A549 (cell line): ENCODE data around the gene CXCR3. TPM values are rescaled to one million over a fixed set of nuclear protein-coding genes. Genes with fewer than 3 reads are reported as not detected.

ENCODE experiments used
- ATAC-seq, 2 experiments: fragments of 200-7000 bp in 1 of 2; fragments of >200 bp in 1 of 2; cut with Nextera tagmentation in 1 of 2; cut with Tn5 transposase in 1 of 2; 3 replicates each; pipeline versions ENCODE4 v1.8.0 to v1.9.1; 2018 to 2020; ENCODE audit warnings: mild to moderate bottlenecking in 1 of 2, moderate library complexity in 1 of 2
- CTCF ChIA-PET: fragments of 300-600 bp; sonication (Branson Sonifier 250); formaldehyde crosslinking; extraction: SDS; loops from one replicate; lab custom pipeline; 2021; ENCODE audit warnings: antibody characterized with exemption, inconsistent platforms; lab: Yijun Ruan, JAX
- POLR2A ChIA-PET: fragments of 350-600 bp; formaldehyde crosslinking; extraction: SDS; loops from one replicate; lab custom pipeline; 2021; ENCODE audit warnings: antibody characterized with exemption, inconsistent platforms; lab: Yijun Ruan, JAX
- DNase-seq, 2 experiments: peaks; one replicate each; pipeline versions ENCODE4 v3.0.0 to v3.0.0-alpha.2; 2011 to 2016; ENCODE audit warnings: low read depth in 1 of 2, low spot score in 1 of 2
- FAIRE-seq: peaks from 2 replicates; lab custom pipeline; 2011; peaks lifted over from hg19 to GRCh38; lab: Jason Lieb, UNC
- H3K27ac ChIP-seq, 2 experiments: fragments of >200 bp; sonication (Bioruptor Twin); formaldehyde crosslinking; 3 replicates each; pipeline ENCODE4 v1.5.1; 2016 to 2017
- H3K4me1 ChIP-seq: fragments of >200 bp; sonication (Bioruptor Twin); formaldehyde crosslinking; 3 replicates; pipeline ENCODE4 v1.6.1; 2016
- H3K4me2 ChIP-seq: fragments of >200 bp; sonication (Bioruptor Twin); formaldehyde crosslinking; 3 replicates; pipeline ENCODE4 v1.6.1; 2016
- H3K4me3 ChIP-seq: fragments of >200 bp; sonication (Bioruptor Twin); formaldehyde crosslinking; 3 replicates; pipeline ENCODE4 v1.5.1; 2016
- H3K9me3 ChIP-seq: fragments of >200 bp; sonication (Bioruptor Twin); formaldehyde crosslinking; 3 replicates; pipeline ENCODE4 v1.6.1; 2016
- BCL3 ChIP-seq: fragments of >200 bp; sonication (Bioruptor Twin); formaldehyde crosslinking; IDR thresholded peaks from 3 replicates; pipeline ENCODE4 v1.6.1; 2016
- BHLHE40 ChIP-seq: IDR thresholded peaks from 2 replicates; pipeline ENCODE4 v1.6.1; 2012; ENCODE audit warnings: low read depth, low read length, inconsistent platforms
- CBX2 ChIP-seq: fragments of 200-600 bp; sonication (generic); IDR thresholded peaks from 2 replicates; pipeline ENCODE4 v1.6.1; 2016; ENCODE audit warnings: low read depth, mild to moderate bottlenecking, borderline replicate concordance
- CEBPB ChIP-seq, 2 experiments: fragments of >200 bp in 1 of 2; sonication (Bioruptor Twin) in 1 of 2; formaldehyde crosslinking in 1 of 2; IDR thresholded peaks; 2 replicates each; pipeline ENCODE4 v1.6.1; 2012 to 2016
- CHD2 ChIP-seq: fragments of 150-350 bp; IDR thresholded peaks from 2 replicates; pipeline ENCODE4 v1.6.1; 2014; ENCODE audit warnings: low read length; ENCODE audit not compliant: partially characterized antibody
- CHD4 ChIP-seq: fragments of 200-600 bp; sonication (generic); IDR thresholded peaks from 2 replicates; pipeline ENCODE4 v1.6.1; 2016; ENCODE audit warnings: antibody characterized with exemption, mild to moderate bottlenecking, borderline replicate concordance
- E2F6 ChIP-seq: IDR thresholded peaks from 2 replicates; pipeline ENCODE4 v1.6.1; 2012; ENCODE audit warnings: low read depth, borderline replicate concordance
- EHF ChIP-seq: fragments of 250-450 bp; sonication (Bioruptor Pico); IDR thresholded peaks from 2 replicates; pipeline ENCODE4 v1.5.0; 2020; ENCODE audit warnings: mild to moderate bottlenecking
- EHMT2 ChIP-seq: fragments of 200-600 bp; sonication (generic); IDR thresholded peaks from 2 replicates; pipeline ENCODE4 v1.6.1; 2016; ENCODE audit warnings: antibody characterized with exemption, low read depth, mild to moderate bottlenecking, moderate library complexity
- EP300 ChIP-seq, 2 experiments: fragments of >200 bp; sonication (Bioruptor Twin); formaldehyde crosslinking; IDR thresholded peaks; 2 replicates in 1 of 2; 3 replicates in 1 of 2; pipeline ENCODE4 v1.6.1; 2016 to 2017
- ESRRA ChIP-seq: fragments of 150-350 bp; IDR thresholded peaks from 2 replicates; pipeline ENCODE4 v1.6.1; 2014; ENCODE audit warnings: mild to moderate bottlenecking, low read length, borderline replicate concordance
- FOXS1 ChIP-seq: fragments of 250-450 bp; sonication (Bioruptor Pico); IDR thresholded peaks from 2 replicates; pipeline ENCODE4 v1.5.0; 2020; ENCODE audit warnings: mild to moderate bottlenecking, moderate library complexity
- HEYL ChIP-seq: fragments of 250-450 bp; sonication (Bioruptor Pico); IDR thresholded peaks from 2 replicates; pipeline ENCODE4 v1.8.0; 2021; ENCODE audit warnings: mild to moderate bottlenecking, moderate library complexity
- HOXA7 ChIP-seq: fragments of 250-450 bp; sonication (Bioruptor Pico); IDR thresholded peaks from 2 replicates; pipeline ENCODE4 v1.5.0; 2020; ENCODE audit warnings: mild to moderate bottlenecking, moderate library complexity
- JUN ChIP-seq, 2 experiments: fragments of >200 bp; sonication (Bioruptor Twin); formaldehyde crosslinking; IDR thresholded peaks; 2 replicates in 1 of 2; 3 replicates in 1 of 2; pipeline ENCODE4 v1.6.1; 2016 to 2017
- NFE2L2 ChIP-seq: fragments of 150-350 bp; conservative IDR thresholded peaks from 2 replicates; pipeline ENCODE4 v1.6.1; 2014; ENCODE audit warnings: low read length
- NPAS2 ChIP-seq: fragments of 250-450 bp; sonication (Bioruptor Pico); IDR thresholded peaks from 2 replicates; pipeline ENCODE4 v1.8.0; 2022; ENCODE audit warnings: mild to moderate bottlenecking, moderate library complexity, borderline replicate concordance
- NR3C1 ChIP-seq: fragments of >200 bp; sonication (Bioruptor Twin); formaldehyde crosslinking; IDR thresholded peaks from 3 replicates; pipeline ENCODE4 v1.6.1; 2017
- POLR2A ChIP-seq: IDR thresholded peaks from 2 replicates; pipeline ENCODE4 v1.6.1; 2012; ENCODE audit warnings: mild to moderate bottlenecking, low read length
- RAD21 ChIP-seq, 2 experiments: fragments of >200 bp in 1 of 2; sonication (Bioruptor Twin) in 1 of 2; formaldehyde crosslinking in 1 of 2; IDR thresholded peaks in 1 of 2; conservative IDR thresholded peaks in 1 of 2; 2 replicates in 1 of 2; 3 replicates in 1 of 2; pipeline ENCODE4 v1.6.1; 2012 to 2018; ENCODE audit warnings: inconsistent platforms in 1 of 2
- RARB ChIP-seq: fragments of 250-450 bp; sonication (Bioruptor Pico); IDR thresholded peaks from 2 replicates; pipeline ENCODE4 v1.8.0; 2021; ENCODE audit warnings: mild to moderate bottlenecking, moderate library complexity
- RFX5 ChIP-seq: fragments of 450-650 bp; IDR thresholded peaks from 2 replicates; pipeline ENCODE4 v1.7.1; 2014; ENCODE audit warnings: antibody characterized with exemption, mild to moderate bottlenecking, moderate library complexity
- SREBF2 ChIP-seq: fragments of 450-650 bp; IDR thresholded peaks from 2 replicates; pipeline ENCODE4 v1.6.1; 2014; ENCODE audit warnings: mild to moderate bottlenecking, moderate library complexity
- TFCP2L1 ChIP-seq: fragments of 250-450 bp; sonication (Bioruptor Pico); IDR thresholded peaks from 2 replicates; pipeline ENCODE4 v1.5.0; 2021; ENCODE audit warnings: mild to moderate bottlenecking
- ZC3H11A ChIP-seq: fragments of 450-650 bp; IDR thresholded peaks from 2 replicates; pipeline ENCODE4 v1.6.1; 2014; ENCODE audit warnings: antibody characterized with exemption, mild to moderate bottlenecking
- ZFP36 ChIP-seq: fragments of 450-650 bp; IDR thresholded peaks from 2 replicates; pipeline ENCODE4 v1.6.1; 2014; ENCODE audit warnings: borderline replicate concordance; ENCODE audit not compliant: partially characterized antibody
- whole genome bisulfite sequencing: methylation state at CpG from one replicate; pipeline ENCODE4 v1.1.6; 2017; ENCODE audit errors: missing lambda C conversion rate; 5-methylcytosine and 5-hydroxymethylcytosine counted together
- polyA plus RNA-seq, 4 experiments: library from polyadenylated mRNA; depleted of rRNA in 3 of 4; stranded (reverse); fragments of >200 nt; fragmentation: RNase III in 1 of 4; extraction: RNeasy Plus Mini Kit Qiagen cat#74134 plus additional on column Dnase treatment in 1 of 4; gene quantifications; 2 replicates in 3 of 4; 3 replicates in 1 of 4; pipeline ENCODE4 v1.2.3, GENCODE V29; 2011 to 2017

The CXCR3 gene
- polyA plus RNA-seq, 2 of the 4 experiments (the other 2 are of a cell fraction) = not detected

GRCh38 chrX:71666240-71667223 is 48.2 kb upstream of the CXCR3 start:
- DNase-seq = peak in 1 of 2 experiments; percentile 6
- H3K4me2 ChIP-seq = no peak overlapping the region
- TF ChIP-seq ESRRA (no peak), RFX5 (no peak), CEBPB (IDR thresholded peaks at IDR 0.05) (no peak), BHLHE40 (no peak), RAD21 (conservative IDR thresholded peaks at IDR 0.05 in 1 of 2, IDR thresholded peaks at IDR 0.05 in 1 of 2) (no peak), NFE2L2 (no peak), EP300 (IDR thresholded peaks at IDR 0.05) (no peak), ZFP36 (no peak), NPAS2 (no peak), JUN (IDR thresholded peaks at IDR 0.05) (no peak), EHF (CRISPR knock-in tag) (no peak), NR3C1 (no peak), HEYL (no peak), SREBF2 (no peak), EHMT2 (no peak), CHD4 (no peak)
- TF ChIP-seq, all 56 proteins: peak for 0
- no peak for ATAC-seq
- no peaks in the 10 kb centered on the region for H3K4me1 ChIP-seq
- ChIA-PET POLR2A (no interaction called here), CTCF (no interaction called here)
- no peak overlapping the region for H3K4me3 ChIP-seq
- 89% methylated on average over 22 of the region's 48 CpGs for WGBS
- no peak for FAIRE-seq
- no peak overlapping the region for H3K27ac ChIP-seq
- H3K9me3 ChIP-seq = no peaks in the 10 kb centered on the region

- no peak for ATAC-seq
- ChIA-PET CTCF (no interaction called here), POLR2A (no interaction called here)
- no peak for DNase-seq
- Histone ChIP-seq H3K4me2 (no peak overlapping the region), H3K4me1 (no peaks in the 10 kb centered on the region), H3K9me3 (no peaks in the 10 kb centered on the region), H3K4me3 (no peak overlapping the region), H3K27ac (no peak overlapping the region)
- WGBS = 83% methylated on average over 6 of the region's 10 CpGs
- FAIRE-seq = no peak
- TF ChIP-seq BCL3 = no peak
- no peak for TF ChIP-seq TFCP2L1 (CRISPR knock-in tag)
- no peak for TF ChIP-seq ESRRA
- TF ChIP-seq JUN (IDR thresholded peaks at IDR 0.05) = no peak
- no peak for TF ChIP-seq RARB (CRISPR knock-in tag)
- TF ChIP-seq E2F6 = no peak
- no peak for TF ChIP-seq CBX2
- no peak for TF ChIP-seq FOXS1 (CRISPR knock-in tag)
- TF ChIP-seq HOXA7 (CRISPR knock-in tag) = no peak
- TF ChIP-seq ZC3H11A = no peak
- TF ChIP-seq CHD2 = no peak
- TF ChIP-seq POLR2A = no peak
- no peak for TF ChIP-seq NR3C1
Observed at GRCh38 chrX:71665747-71666146, 47.4 kb upstream of the CXCR3 start.
